Endothelial cell of umbilical vein (primary cell): ENCODE data around the gene IPO11. TPM values are rescaled to one million over a fixed set of nuclear protein-coding genes. Genes with fewer than 3 reads are reported as not detected.

Experiments used
- BruUV-seq: library from RNA; stranded (reverse); fragments of 400-500 nt; replicated peaks from 2 replicates; lab custom pipeline; 2021; lab: Mats Ljungman, UMichigan
- CTCF ChIA-PET: fragments of 300-600, 350-600 bp; sonication (Branson Sonifier 250); formaldehyde crosslinking; loops from one replicate; lab custom pipeline; 2021; ENCODE audit warnings: antibody characterized with exemption, inconsistent platforms; lab: Charles Lee
- POLR2A ChIA-PET: fragments of 300-600, 350-600 bp; sonication (Branson Sonifier 250); formaldehyde crosslinking; loops from one replicate; lab custom pipeline; 2021; ENCODE audit warnings: antibody characterized with exemption, inconsistent platforms; lab: Charles Lee
- DNase-seq: peaks from one replicate; pipeline ENCODE4 v3.0.0-alpha.2; 2011; ENCODE audit warnings: low read depth, low spot score
- FAIRE-seq: peaks from 2 replicates; lab custom pipeline; 2011; peaks lifted over from hg19 to GRCh38; lab: Jason Lieb, UNC
- H2AFZ ChIP-seq: 2 replicates; pipeline ENCODE4 v1.6.0; 2012; ENCODE audit warnings: low read depth, low read length, control low read depth, inconsistent platforms
- H3K27ac ChIP-seq: 2 replicates; pipeline ENCODE4 v1.5.1; 2011; ENCODE audit warnings: low read depth, mild to moderate bottlenecking, control low read depth, low read length, moderate library complexity; ENCODE audit not compliant: insufficient read depth
- H3K27me3 ChIP-seq, 2 experiments: 2 replicates each; pipeline versions ENCODE4 v1.6.0 to v1.6.1; 2011; ENCODE audit warnings: low read length in 2 of 2, mixed read lengths in 1 of 2; ENCODE audit not compliant: control insufficient read depth in 2 of 2, insufficient read depth in 2 of 2
- H3K36me3 ChIP-seq, 2 experiments: 2 replicates in 1 of 2; 3 replicates in 1 of 2; pipeline ENCODE4 v1.5.1; 2011; ENCODE audit warnings: low read length in 2 of 2, mild to moderate bottlenecking in 1 of 2, moderate library complexity in 1 of 2; ENCODE audit not compliant: control insufficient read depth in 2 of 2, insufficient read depth in 2 of 2; ENCODE audit errors: extremely low read depth in 1 of 2
- H3K4me1 ChIP-seq: 3 replicates; pipeline ENCODE4 v1.5.1; 2011; ENCODE audit warnings: mild to moderate bottlenecking, low read length; ENCODE audit not compliant: control insufficient read depth, insufficient read depth; ENCODE audit errors: extremely low read depth
- H3K4me2 ChIP-seq: 2 replicates; pipeline ENCODE4 v1.6.1; 2011; ENCODE audit warnings: low read length, control low read depth, mixed read lengths; ENCODE audit not compliant: insufficient read depth
- H3K4me3 ChIP-seq, 3 experiments: fragments of 200-600 bp in 1 of 3; sonication (generic), shearing (Covaris generic) in 1 of 3; replicated peaks in 1 of 3; 2 replicates each; pipeline ENCODE4 v1.5.1; 2011 to 2016; ENCODE audit warnings: control low read depth in 3 of 3, low read length in 3 of 3, mild to moderate bottlenecking in 2 of 3, inconsistent platforms in 1 of 3, low read depth in 1 of 3, moderate library complexity in 1 of 3; ENCODE audit not compliant: insufficient read depth in 1 of 3
- H3K79me2 ChIP-seq: 2 replicates; pipeline ENCODE4 v1.6.0; 2012; ENCODE audit warnings: low read length, inconsistent platforms; ENCODE audit not compliant: control insufficient read depth, insufficient read depth
- H3K9ac ChIP-seq: replicated peaks from 2 replicates; pipeline ENCODE3; 2011; ENCODE audit warnings: low read length, control low read depth; ENCODE audit not compliant: insufficient read depth; ENCODE audit errors: extremely low read depth
- H3K9me1 ChIP-seq: replicated peaks from 3 replicates; pipeline ENCODE4 v1.6.0; 2011; ENCODE audit warnings: mild to moderate bottlenecking, low read length; ENCODE audit not compliant: control insufficient read depth, insufficient read depth; ENCODE audit errors: extremely low read depth
- H3K9me3 ChIP-seq: replicated peaks from 2 replicates; pipeline ENCODE4 v1.5.1; 2012; ENCODE audit warnings: low read length, inconsistent platforms; ENCODE audit not compliant: control insufficient read depth, insufficient read depth
- H4K20me1 ChIP-seq: replicated peaks from 2 replicates; pipeline ENCODE3; 2011; ENCODE audit warnings: mild to moderate bottlenecking, low read length; ENCODE audit not compliant: control insufficient read depth, insufficient read depth; ENCODE audit errors: extremely low read depth
- EZH2 ChIP-seq: IDR thresholded peaks from 2 replicates; pipeline ENCODE4 v1.6.1; 2012; ENCODE audit warnings: borderline replicate concordance, low read depth, mild to moderate bottlenecking, moderate library complexity, low read length, inconsistent platforms; ENCODE audit not compliant: severe bottlenecking
- FOS ChIP-seq: IDR thresholded peaks from 2 replicates; pipeline ENCODE4 v1.6.1; 2011; ENCODE audit warnings: mild to moderate bottlenecking, low read length, moderate library complexity, borderline replicate concordance; ENCODE audit not compliant: insufficient read depth
- GATA2 ChIP-seq: IDR thresholded peaks from 2 replicates; pipeline ENCODE4 v1.7.0; 2011; ENCODE audit warnings: low read depth, mild to moderate bottlenecking, moderate library complexity, mixed read lengths, low read length; ENCODE audit not compliant: insufficient read length, insufficient read depth
- JUN ChIP-seq: IDR thresholded peaks from 2 replicates; pipeline ENCODE4 v1.6.1; 2011; ENCODE audit warnings: borderline replicate concordance, low read depth; ENCODE audit not compliant: insufficient read length, insufficient read depth
- MYC ChIP-seq: IDR thresholded peaks from one replicate; pipeline ENCODE4 v1.6.1; 2011; ENCODE audit warnings: mild to moderate bottlenecking, low read depth, low read length
- POLR2A ChIP-seq: IDR thresholded peaks from 2 replicates; pipeline ENCODE4 v1.6.1; 2012; ENCODE audit warnings: low read depth, mild to moderate bottlenecking, control low read depth, low read length
- POLR2AphosphoS5 ChIP-seq: IDR thresholded peaks from 2 replicates; pipeline ENCODE4 v1.6.1; 2012; ENCODE audit warnings: low read depth, mild to moderate bottlenecking, control low read depth, low read length, moderate library complexity; ENCODE audit not compliant: insufficient read depth
- dilution Hi-C: fragments of 300-500 bp; cut with MboI; formaldehyde crosslinking; loops from one replicate; pipeline ENCODE4 v1.15.0; 2019; ENCODE audit warnings: low sequenced_read_pairs; ENCODE audit not compliant: extremely low pct_ligation_motif_present
- intact Hi-C: fragments of 100-400 bp; cut with micrococcal nuclease; formaldehyde crosslinking; loops from one replicate; pipeline ENCODE4 v1.10.0; 2022
- polyA plus RNA-seq, 4 experiments: library from polyadenylated mRNA; depleted of rRNA in 3 of 4; stranded (reverse) in 3 of 4; unstranded in 1 of 4; fragments of >200 nt; gene quantifications; 2 replicates each; pipeline versions ENCODE4 v1.2.1 to v1.2.3, GENCODE V29; 2011 to 2012; ENCODE audit warnings: missing spikeins in 1 of 4
- total RNA-seq: library from RNA; stranded (reverse); gene quantifications from 2 replicates; pipeline ENCODE4 v1.2.3, GENCODE V29; 2021
- TF ChIP-seq, protein P1 (sequence below), 2 donors: IDR thresholded peaks; 1 replicate in 1 of 2; 2 replicates in 1 of 2; pipeline ENCODE4 v1.5.1; 2011; ENCODE audit warnings: low read length in 2 of 2, mild to moderate bottlenecking in 2 of 2, moderate library complexity in 2 of 2, control low read depth in 1 of 2, inconsistent platforms in 1 of 2, low read depth in 1 of 2; ENCODE audit not compliant: insufficient read depth in 1 of 2; ENCODE audit errors: extremely low read depth in 1 of 2
- TF ChIP-seq, protein P2 (sequence below): IDR thresholded peaks from 2 replicates; pipeline ENCODE4 v1.6.1; 2011; ENCODE audit not compliant: insufficient read depth, insufficient read length

IPO11 gene
- total and polyA plus RNA-seq, 2 donors (not counting 3 experiments of a cell fraction or from before 2014, with no cell fraction given): 38.5 to 80.9 TPM

DNA sequence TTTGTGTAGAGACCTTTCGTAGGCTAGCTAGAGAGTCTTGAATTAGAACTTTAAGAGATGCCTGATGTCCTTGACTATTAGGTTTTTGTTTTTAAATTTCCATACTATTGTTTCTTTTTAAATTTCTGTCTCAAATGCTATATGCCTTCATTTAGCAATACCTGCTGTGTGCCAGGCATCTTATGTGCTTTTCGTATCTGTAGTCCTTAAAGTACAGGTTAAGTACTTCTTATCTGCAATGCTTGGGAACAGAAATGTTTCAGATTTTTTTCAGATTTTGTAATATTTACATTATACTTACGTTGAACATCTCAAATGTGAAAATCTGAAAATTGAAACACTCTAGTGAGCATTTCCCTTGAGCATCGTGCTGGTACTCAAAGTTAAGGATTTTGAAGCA, 49.0 kb downstream of the IPO11 start:
- dilution Hi-C loops: no loop called here
- Histone ChIP-seq H3K4me2 (no peak overlapping the region), H2AFZ (no peak overlapping the region), H3K9me3 (no peaks in the 10 kb centered on the region), H3K9me1 (no peaks in the 10 kb centered on the region), H3K36me3 (no peaks in the 10 kb centered on the region), H3K4me3 (no peak overlapping the region), H4K20me1 (no peaks in the 10 kb centered on the region), H3K79me2 (peaks cover 8% of the 10 kb centered on the region), H3K27me3 (no peaks in the 10 kb centered on the region), H3K9ac (no peak overlapping the region), H3K27ac (no peak overlapping the region), H3K4me1 (peaks cover 8% of the 10 kb centered on the region)
- intact Hi-C loops: loop anchor here (2.0 to 10.0 kb wide), 3 partner anchors 119 to 663 kb away; no protein-coding TSS in a partner anchor
- DNase-seq: no peak
- CTCF ChIA-PET: interaction anchor here (1.5 to 3.5 kb wide), 5 partner anchors 115 to 317 kb away, joined by 7 to 132 read pairs (median 20); no protein-coding TSS in a partner anchor
- FAIRE-seq: no peak
- BruUV-seq: no TSS peak
- no peak for TF ChIP-seq MYC
- TF ChIP-seq FOS: no peak
- no peak for TF ChIP-seq GATA2
- TF ChIP-seq EZH2: no peak
- TF ChIP-seq, protein P1, sequence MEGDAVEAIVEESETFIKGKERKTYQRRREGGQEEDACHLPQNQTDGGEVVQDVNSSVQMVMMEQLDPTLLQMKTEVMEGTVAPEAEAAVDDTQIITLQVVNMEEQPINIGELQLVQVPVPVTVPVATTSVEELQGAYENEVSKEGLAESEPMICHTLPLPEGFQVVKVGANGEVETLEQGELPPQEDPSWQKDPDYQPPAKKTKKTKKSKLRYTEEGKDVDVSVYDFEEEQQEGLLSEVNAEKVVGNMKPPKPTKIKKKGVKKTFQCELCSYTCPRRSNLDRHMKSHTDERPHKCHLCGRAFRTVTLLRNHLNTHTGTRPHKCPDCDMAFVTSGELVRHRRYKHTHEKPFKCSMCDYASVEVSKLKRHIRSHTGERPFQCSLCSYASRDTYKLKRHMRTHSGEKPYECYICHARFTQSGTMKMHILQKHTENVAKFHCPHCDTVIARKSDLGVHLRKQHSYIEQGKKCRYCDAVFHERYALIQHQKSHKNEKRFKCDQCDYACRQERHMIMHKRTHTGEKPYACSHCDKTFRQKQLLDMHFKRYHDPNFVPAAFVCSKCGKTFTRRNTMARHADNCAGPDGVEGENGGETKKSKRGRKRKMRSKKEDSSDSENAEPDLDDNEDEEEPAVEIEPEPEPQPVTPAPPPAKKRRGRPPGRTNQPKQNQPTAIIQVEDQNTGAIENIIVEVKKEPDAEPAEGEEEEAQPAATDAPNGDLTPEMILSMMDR (IDR thresholded peaks at IDR 0.05; ENCODE audit: extremely low read depth in 1 of 2, insufficient read depth in 1 of 2, low read depth in 1 of 2, low read length in 2 of 2): no peak
- TF ChIP-seq JUN: no peak
- TF ChIP-seq POLR2AphosphoS5: no peak
- TF ChIP-seq, protein P2, sequence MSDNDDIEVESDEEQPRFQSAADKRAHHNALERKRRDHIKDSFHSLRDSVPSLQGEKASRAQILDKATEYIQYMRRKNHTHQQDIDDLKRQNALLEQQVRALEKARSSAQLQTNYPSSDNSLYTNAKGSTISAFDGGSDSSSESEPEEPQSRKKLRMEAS: no peak
- no peak for TF ChIP-seq POLR2A
- POLR2A ChIA-PET: no interaction called here
